Lung (tissue), 12 donors: ENCODE measurements around the gene SCAF1. TPM values are rescaled to one million over a fixed set of nuclear protein-coding genes. Genes with fewer than 3 reads are reported as not detected.

Source experiments
- ATAC-seq: fragments of 200-7000 bp; cut with Tn5 transposase; one replicate; pipeline ENCODE4 v1.9.1; 2020; ENCODE audit warnings: moderate number of reproducible peaks; ENCODE audit not compliant: insufficient read depth, low FRiP score
- DNase-seq, 3 donors: peaks; one replicate each; pipeline ENCODE4 v3.0.0-alpha.2; 2013 to 2017
- H3K27ac ChIP-seq, 2 donors: one replicate each; pipeline ENCODE4 v1.5.1; 2013; ENCODE audit warnings: mild to moderate bottlenecking in 2 of 2, moderate library complexity in 2 of 2, control low read depth in 1 of 2, inconsistent platforms in 1 of 2, low read depth in 1 of 2, low read length in 1 of 2
- H3K27me3 ChIP-seq, 3 donors: one replicate each; pipeline ENCODE4 v1.5.1; 2013; ENCODE audit warnings: low read length in 2 of 3; ENCODE audit not compliant: control insufficient read depth in 3 of 3, insufficient read depth in 3 of 3
- H3K36me3 ChIP-seq, 4 donors: one replicate each; pipeline ENCODE4 v1.5.1; 2013; ENCODE audit warnings: low read length in 4 of 4, mild to moderate bottlenecking in 1 of 4, moderate library complexity in 1 of 4; ENCODE audit not compliant: control insufficient read depth in 4 of 4, insufficient read depth in 4 of 4
- H3K4me1 ChIP-seq, 5 donors: one replicate each; pipeline ENCODE4 v1.5.1; 2013; ENCODE audit warnings: low read length in 5 of 5, mild to moderate bottlenecking in 2 of 5, moderate library complexity in 1 of 5; ENCODE audit not compliant: control insufficient read depth in 5 of 5, insufficient read depth in 5 of 5
- H3K4me3 ChIP-seq: one replicate; pipeline ENCODE4 v1.5.1; 2013; ENCODE audit warnings: mild to moderate bottlenecking, control low read depth, moderate library complexity
- H3K9ac ChIP-seq, 2 donors: one replicate each; pipeline ENCODE4 v1.5.1; 2013; ENCODE audit warnings: low read length in 2 of 2, control low read depth in 1 of 2; ENCODE audit not compliant: insufficient read depth in 1 of 2
- H3K9me3 ChIP-seq, 4 donors: one replicate each; pipeline ENCODE4 v1.5.1; 2013; ENCODE audit warnings: low read length in 3 of 4, mild to moderate bottlenecking in 1 of 4, moderate library complexity in 1 of 4; ENCODE audit not compliant: control insufficient read depth in 4 of 4, insufficient read depth in 3 of 4
- WGBS, 2 donors: extraction: QIAGEN DNeasy Blood & Tissue Kit; methylation state at CpG; one replicate each; pipeline ENCODE4 v1.1.7; 2013; 5-methylcytosine and 5-hydroxymethylcytosine counted together
- polyA plus RNA-seq, 2 donors: library from polyadenylated mRNA; stranded (reverse); fragments of 200-250 nt; gene quantifications; one replicate each; pipeline ENCODE4 v1.2.1, GENCODE V29; 2013
- total RNA-seq, 2 donors: library from RNA; depleted of rRNA in 1 of 2; stranded (reverse); fragments of >200 nt in 1 of 2; gene quantifications; one replicate each; pipeline ENCODE4 v1.2.1, GENCODE V29; 2014 to 2021
- TF ChIP-seq, protein P1 (sequence below): IDR thresholded peaks from 2 replicates; pipeline ENCODE4 v1.5.1; 2012; ENCODE audit warnings: mild to moderate bottlenecking; ENCODE audit errors: control extremely low read depth, extremely low read depth
- donor health status: control.
- donor health status: control.
- donor health status: Bipolar disorder and iron deficiency.
- donor health status: healthy.
- donor health status: DM: yes; HTN: yes; CAD: no.

The SCAF1 gene
- total and polyA plus RNA-seq, 4 donors: 22.5 to 80.2 (median 25.5) TPM

DNA sequence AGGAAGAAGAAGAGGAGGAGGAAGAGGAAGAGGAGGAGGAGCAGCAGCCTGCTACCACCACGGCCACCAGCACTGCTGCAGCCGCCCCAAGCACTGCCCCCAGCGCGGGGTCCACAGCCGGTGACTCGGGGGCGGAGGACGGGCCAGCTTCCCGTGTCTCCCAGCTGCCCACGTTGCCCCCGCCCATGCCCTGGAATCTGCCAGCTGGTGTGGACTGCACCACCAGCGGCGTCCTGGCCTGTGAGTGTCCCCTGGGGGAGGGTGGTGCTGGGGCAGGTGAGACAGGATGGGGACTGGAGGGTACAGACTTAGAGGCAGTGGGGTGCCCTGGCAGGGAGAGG lies 11.4 kb downstream of the SCAF1 start:
- 90 to 93% methylated on average over 13 of the region's 13 CpGs for WGBS, 2 donors
- TF ChIP-seq, protein P1, sequence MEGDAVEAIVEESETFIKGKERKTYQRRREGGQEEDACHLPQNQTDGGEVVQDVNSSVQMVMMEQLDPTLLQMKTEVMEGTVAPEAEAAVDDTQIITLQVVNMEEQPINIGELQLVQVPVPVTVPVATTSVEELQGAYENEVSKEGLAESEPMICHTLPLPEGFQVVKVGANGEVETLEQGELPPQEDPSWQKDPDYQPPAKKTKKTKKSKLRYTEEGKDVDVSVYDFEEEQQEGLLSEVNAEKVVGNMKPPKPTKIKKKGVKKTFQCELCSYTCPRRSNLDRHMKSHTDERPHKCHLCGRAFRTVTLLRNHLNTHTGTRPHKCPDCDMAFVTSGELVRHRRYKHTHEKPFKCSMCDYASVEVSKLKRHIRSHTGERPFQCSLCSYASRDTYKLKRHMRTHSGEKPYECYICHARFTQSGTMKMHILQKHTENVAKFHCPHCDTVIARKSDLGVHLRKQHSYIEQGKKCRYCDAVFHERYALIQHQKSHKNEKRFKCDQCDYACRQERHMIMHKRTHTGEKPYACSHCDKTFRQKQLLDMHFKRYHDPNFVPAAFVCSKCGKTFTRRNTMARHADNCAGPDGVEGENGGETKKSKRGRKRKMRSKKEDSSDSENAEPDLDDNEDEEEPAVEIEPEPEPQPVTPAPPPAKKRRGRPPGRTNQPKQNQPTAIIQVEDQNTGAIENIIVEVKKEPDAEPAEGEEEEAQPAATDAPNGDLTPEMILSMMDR: no peak
- Histone ChIP-seq H3K27ac (no peak overlapping the region), H3K9me3 (no peaks in the 10 kb centered on the region), H3K36me3 (peaks cover 13 to 85% (median 29%) of the 10 kb centered on the region in 4 donors), H3K27me3 (no peaks in the 10 kb centered on the region), H3K4me3 (no peak overlapping the region), H3K9ac (no peak overlapping the region), H3K4me1 (no peaks in the 10 kb centered on the region)
- no peak for DNase-seq
- no peak for ATAC-seq

DNA sequence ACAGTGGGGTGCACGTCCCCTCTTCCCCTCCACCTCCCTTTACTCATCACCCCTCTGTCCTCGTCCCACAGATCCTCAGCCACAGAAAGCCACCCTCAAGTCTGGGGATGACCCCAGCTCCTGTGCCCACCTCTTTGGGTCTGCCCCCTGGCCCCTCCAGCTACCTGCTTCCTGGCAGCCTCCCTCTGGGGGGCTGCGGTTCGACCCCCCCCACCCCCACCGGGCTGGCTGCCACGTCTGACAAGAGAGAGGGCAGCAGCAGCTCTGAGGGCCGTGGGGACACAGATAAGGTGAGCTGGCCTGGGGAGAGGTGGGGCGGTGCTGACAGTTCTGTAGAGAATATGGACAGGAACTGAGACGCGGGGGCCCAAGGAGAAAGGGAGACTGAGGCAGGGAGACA lies 12.6 kb downstream of the SCAF1 start:
- Histone ChIP-seq H3K4me3 (no peak overlapping the region), H3K9me3 (no peaks in the 10 kb centered on the region), H3K36me3 (peaks cover 21 to 92% (median 37%) of the 10 kb centered on the region in 4 donors), H3K9ac (no peak overlapping the region), H3K27ac (no peak overlapping the region), H3K27me3 (no peaks in the 10 kb centered on the region), H3K4me1 (no peaks in the 10 kb centered on the region)
- TF ChIP-seq, protein P1: no peak
- 87 to 90% methylated on average over 10 of the region's 10 CpGs for WGBS, 2 donors
- no peak for ATAC-seq
- no peak for DNase-seq

- Histone ChIP-seq H3K36me3 (peaks cover 21 to 94% (median 46%) of the 10 kb centered on the region in 4 donors), H3K27ac (no peak overlapping the region), H3K4me1 (no peaks in the 10 kb centered on the region), H3K4me3 (no peak overlapping the region), H3K27me3 (no peaks in the 10 kb centered on the region), H3K9ac (no peak overlapping the region), H3K9me3 (no peaks in the 10 kb centered on the region)
- WGBS, 2 donors: 93% methylated on average over 23 of the region's 23 CpGs
- TF ChIP-seq, protein P1: no peak
- no peak for DNase-seq
- ATAC-seq: no peak
Observed at GRCh38 chr19:49655570-49656455, 13.8 kb downstream of the SCAF1 start.
